ENCODE results near the gene ZAR1. TPM values are rescaled to one million over a fixed set of nuclear protein-coding genes. Genes with fewer than 3 reads are reported as not detected.

Gene ZAR1
- total and polyA plus RNA-seq, 12 donors, result 0.22 TPM; not detected in 11

- 81 to 93% (median 85%) methylated on average over 3 of the region's 3 CpGs for WGBS, 4 donors
- intact Hi-C loops (cut with DNase I), result no loop called here
- no peaks in the 10 kb centered on the region for H3K4me1 ChIP-seq (replicated peaks in 1 of 2)
- H3K27me3 ChIP-seq, result no peaks in the 10 kb centered on the region
- H3K36me3 ChIP-seq (replicated peaks in 1 of 2), result peaks cover 0 to 65% of the 10 kb centered on the region in 2 donors
- H3K27ac ChIP-seq, result no peak overlapping the region
- no peak for DNase-seq
- TF ChIP-seq CTCF (IDR thresholded peaks at IDR 0.05), result no peak
- TF ChIP-seq POLR2A (IDR thresholded peaks at IDR 0.05), result no peak
- H3K4me3 ChIP-seq, result no peak overlapping the region
- H3K9me3 ChIP-seq (replicated peaks in 1 of 3), result no peaks in the 10 kb centered on the region
Measured at GRCh38 chr4:48543796-48544195, 53.7 kb downstream of the ZAR1 start.

Other genes starting within 250 kb of the ZAR1 start
- gene TEC, start 220.4 kb upstream of the ZAR1 start, total RNA-seq, result 1 to 10 TPM; 1.4 to 8.0 (median 4.8) TPM
- gene TEC, start 220.4 kb upstream of the ZAR1 start, polyA plus RNA-seq, result 1 to 10 TPM; 1.7 to 4.7 (median 3.2) TPM
- gene SLAIN2, start 148.7 kb upstream of the ZAR1 start, total RNA-seq, result 100 to 1,000 TPM in 2 of 9 donors, 10 to 100 TPM in 7; 23.1 to 181 (median 51.2) TPM
- 100 to 1,000 TPM in 1 of 3 donors, 10 to 100 TPM in 1, 1 to 10 TPM in 1; 7.5 to 109 (median 13.7) TPM for gene SLAIN2, start 148.7 kb upstream of the ZAR1 start, polyA plus RNA-seq
- 1 to 10 TPM in 4 of 9 donors, under 1 TPM in 1, not detected in 4; 0.15 to 3.3 (median 2.1) TPM for gene SLC10A4, start 6.9 kb upstream of the ZAR1 start, total RNA-seq
- gene SLC10A4, start 6.9 kb upstream of the ZAR1 start, polyA plus RNA-seq, result 1 to 10 TPM in 2 of 3 donors, under 1 TPM in 1; 0.77 to 3.0 (median 1.3) TPM